Measurements from ENCODE around the gene TTC3.
"Not testable (repeated sequence)": the region's sequence is repeated elsewhere in the genome, so short reads cannot be mapped to it uniquely, and the experiment has no call there.

TTC3 gene, protein sequence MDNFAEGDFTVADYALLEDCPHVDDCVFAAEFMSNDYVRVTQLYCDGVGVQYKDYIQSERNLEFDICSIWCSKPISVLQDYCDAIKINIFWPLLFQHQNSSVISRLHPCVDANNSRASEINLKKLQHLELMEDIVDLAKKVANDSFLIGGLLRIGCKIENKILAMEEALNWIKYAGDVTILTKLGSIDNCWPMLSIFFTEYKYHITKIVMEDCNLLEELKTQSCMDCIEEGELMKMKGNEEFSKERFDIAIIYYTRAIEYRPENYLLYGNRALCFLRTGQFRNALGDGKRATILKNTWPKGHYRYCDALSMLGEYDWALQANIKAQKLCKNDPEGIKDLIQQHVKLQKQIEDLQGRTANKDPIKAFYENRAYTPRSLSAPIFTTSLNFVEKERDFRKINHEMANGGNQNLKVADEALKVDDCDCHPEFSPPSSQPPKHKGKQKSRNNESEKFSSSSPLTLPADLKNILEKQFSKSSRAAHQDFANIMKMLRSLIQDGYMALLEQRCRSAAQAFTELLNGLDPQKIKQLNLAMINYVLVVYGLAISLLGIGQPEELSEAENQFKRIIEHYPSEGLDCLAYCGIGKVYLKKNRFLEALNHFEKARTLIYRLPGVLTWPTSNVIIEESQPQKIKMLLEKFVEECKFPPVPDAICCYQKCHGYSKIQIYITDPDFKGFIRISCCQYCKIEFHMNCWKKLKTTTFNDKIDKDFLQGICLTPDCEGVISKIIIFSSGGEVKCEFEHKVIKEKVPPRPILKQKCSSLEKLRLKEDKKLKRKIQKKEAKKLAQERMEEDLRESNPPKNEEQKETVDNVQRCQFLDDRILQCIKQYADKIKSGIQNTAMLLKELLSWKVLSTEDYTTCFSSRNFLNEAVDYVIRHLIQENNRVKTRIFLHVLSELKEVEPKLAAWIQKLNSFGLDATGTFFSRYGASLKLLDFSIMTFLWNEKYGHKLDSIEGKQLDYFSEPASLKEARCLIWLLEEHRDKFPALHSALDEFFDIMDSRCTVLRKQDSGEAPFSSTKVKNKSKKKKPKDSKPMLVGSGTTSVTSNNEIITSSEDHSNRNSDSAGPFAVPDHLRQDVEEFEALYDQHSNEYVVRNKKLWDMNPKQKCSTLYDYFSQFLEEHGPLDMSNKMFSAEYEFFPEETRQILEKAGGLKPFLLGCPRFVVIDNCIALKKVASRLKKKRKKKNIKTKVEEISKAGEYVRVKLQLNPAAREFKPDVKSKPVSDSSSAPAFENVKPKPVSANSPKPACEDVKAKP (N-terminal part only)

DNA sequence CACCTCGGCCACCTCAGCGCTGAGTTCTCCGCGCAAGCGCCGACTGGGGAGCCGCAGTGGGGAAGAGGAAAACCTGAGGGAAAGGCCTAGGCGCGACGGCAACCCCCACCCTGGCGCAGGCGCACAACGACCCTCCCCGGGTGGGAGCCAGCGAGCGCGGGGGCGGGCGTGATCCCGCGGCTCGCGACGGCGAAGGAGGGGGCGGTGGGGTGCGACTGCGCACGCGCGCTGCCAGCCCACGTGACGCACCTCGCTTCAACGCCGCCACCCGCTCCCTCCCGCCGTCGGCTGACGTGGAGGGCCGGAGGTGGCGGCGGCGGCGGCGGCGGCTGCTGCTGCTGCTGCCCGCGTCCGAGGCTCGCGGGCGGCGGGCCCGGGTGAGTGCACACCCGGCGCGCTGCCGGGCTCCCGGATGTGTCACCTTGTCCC is at the start of gene TTC3, which contains the start of gene PIGP:
Gene TTC3 (plus strand): TSS at position 267 of the 429 bp plus-strand sequence. CDS start 14,004 bp downstream, outside the sequence.
Gene PIGP (minus strand): TSS at position 84 of the 429 bp plus-strand sequence. CDS start 556 bp downstream, outside the sequence.
- DNase-seq = peak; percentile 96

DNA sequence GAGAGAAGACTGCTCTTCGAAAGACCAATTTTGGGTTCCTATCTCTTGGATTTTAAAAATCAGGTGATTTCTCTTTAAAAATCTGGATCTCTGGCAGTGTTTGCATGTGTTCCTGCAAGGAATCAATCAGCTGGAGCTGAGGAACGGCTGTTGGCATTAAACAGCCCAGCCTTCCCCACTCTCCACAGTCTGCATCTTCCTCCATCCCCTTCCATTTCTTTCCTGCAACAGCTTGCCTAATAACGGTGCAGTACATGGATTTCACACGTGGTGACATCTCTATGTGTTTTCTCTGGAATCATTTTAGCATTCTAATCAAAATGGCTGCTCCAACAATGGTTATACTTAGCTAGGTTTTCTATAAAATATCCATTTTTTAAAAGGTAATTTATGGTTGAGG is 46.6 kb upstream of the TTC3 start:
- no peak for DNase-seq

DNA sequence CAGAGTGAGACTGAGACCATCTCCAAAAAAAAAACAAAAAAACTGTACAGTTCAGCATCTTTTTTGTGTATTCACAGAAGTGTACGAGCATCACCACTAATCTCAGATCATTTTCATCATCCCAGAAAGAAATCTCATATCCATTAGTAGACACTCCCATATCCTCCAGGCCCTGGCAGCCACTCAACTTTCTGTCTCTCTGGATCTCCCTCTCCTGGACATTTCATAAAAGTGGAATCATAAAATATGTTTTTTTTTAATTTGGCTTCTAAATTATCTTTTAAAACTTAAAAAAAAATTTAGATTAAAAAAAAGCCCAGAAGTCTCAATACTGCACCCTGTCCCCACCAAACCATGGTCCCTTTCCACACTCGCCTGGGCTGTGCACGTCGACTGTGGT is 44.5 kb upstream of the TTC3 start:
- DNase-seq = no peak

DNA sequence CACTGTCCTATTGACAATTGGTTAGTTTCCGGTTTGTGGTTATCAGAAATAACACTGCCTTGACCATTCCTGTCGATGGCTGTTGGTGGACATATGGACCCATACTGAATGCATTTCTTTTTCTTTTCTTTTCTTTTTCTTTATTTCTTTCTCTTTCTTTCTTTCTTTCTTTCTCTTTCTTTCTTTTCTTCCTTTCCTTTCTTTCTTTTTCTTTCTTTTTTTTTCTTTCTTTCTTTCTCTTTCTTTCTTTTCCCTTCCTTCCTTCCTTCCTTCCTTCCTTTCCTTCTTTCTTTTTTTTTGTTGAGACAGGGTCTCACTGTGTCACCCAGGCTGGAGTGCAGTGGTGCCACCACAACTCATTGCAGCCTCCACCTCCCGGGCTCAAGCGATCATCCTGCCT is 42.2 kb upstream of the TTC3 start:
- DNase-seq = no peak

DNA sequence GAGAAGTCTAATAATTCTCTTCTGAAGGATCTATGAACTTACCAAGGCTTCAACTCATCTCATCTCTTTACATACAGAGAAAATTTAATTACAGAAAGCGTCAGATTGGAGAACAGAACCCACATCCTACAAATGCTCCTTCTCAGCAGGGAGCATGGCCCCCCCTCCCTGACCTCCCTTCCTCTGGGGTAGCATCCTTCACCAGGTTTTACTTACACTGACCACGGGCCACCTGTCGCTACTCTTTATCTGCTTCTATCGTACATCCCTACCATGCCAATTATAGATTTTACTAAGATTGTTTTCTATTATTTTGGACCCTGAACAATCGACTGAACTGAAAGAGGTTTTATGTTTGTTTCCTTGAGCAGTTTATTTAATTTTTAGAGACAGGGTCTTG is 40.8 kb upstream of the TTC3 start:
- no peak for DNase-seq

DNA sequence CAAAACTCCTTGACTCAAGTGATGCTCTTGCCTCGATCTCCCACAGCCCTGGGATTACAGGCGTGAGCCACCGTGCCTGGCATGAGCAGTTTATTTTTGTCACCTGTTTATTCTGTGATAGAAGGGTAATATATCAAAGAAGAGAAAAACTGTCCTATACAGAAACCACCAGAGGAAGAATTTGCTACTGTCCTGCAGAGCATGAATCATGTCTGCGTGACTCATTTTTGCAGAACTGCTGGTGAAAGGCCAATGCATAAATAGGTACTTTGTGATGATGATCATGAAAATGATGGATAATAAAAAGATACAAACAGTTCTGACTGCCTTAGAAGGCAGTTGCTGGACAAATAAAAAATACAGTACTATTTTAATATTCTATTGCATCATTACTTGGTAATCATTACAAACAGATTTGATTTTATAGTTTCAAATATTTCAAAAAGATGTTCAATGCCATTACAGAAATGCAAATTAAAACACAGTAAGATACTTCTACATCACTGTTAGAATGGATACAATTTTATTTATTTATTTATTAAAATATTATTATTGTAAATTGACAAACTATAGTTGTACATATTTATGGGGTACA is 40.1 kb upstream of the TTC3 start:
- DNase-seq = no peak

DNA sequence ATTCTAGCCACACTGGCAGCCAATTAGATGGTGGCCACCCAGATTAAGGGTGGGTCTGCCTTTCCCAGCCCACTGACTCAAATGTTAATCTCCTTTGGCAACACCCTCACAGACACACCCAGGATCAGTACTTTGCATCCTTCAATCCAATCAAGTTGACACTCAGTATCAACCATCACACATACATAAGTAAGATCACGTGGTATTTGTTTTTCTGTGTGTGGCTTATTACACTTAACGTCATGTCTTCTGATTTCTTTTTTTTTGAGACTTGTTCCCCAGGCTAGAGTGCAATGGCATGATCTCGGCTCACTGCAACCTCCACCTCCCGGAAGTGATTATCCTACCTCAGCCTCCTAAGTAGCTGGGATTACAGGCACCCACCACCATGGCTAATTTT is 38.7 kb upstream of the TTC3 start:
- not testable (repeated sequence) for DNase-seq

DNA sequence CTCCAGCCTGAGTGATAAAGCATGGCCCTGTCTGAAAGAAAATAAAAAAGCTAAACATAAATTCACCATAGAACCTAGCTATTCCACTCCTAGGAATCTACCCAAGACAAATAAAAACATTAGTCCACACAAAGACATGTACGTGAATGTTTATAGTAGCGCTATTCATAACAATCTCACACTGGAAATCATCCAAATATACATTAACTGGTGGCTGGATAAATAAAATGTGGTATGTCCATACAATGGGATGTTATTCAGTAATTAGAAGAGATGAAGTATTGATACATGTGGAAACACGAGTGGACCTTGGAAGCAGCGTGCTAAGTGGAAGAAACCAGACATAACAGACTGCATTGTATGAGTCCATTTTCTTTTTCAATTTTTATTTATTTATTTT is 36.9 kb upstream of the TTC3 start:
- DNase-seq = no peak

DNA sequence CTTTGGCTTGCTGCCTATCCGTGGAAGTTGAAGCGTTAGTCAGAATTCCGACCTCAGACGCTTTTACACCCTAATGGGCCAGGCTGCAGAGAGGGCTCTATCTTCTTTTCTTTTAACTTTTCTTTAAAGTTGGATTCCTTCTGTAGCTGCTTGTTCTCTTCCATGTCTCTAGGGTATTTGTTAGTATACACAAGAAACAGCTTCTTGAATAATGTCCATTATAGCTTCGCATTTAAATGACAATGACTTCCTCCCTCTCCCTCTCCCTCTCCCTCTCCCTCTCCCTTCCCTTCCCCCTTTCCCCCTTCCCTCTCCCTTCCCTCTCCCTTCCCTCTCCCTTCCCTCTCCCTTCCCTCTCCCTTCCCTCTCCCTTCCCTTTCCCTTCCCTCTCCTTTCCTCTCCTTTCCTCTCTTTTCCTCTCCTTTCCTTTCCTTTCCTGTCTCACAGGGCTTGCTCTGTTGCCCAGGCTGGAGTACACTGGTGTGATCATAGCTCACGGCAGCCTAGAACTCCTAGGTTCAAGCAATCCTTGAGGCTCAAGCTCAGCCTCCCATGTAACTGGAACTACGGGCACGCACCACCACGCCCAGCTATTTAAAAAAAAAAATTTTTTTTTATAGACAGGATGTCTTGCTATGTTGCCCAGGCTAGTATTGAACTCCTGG is 33.5 kb upstream of the TTC3 start:
- DNase-seq = no peak

DNA sequence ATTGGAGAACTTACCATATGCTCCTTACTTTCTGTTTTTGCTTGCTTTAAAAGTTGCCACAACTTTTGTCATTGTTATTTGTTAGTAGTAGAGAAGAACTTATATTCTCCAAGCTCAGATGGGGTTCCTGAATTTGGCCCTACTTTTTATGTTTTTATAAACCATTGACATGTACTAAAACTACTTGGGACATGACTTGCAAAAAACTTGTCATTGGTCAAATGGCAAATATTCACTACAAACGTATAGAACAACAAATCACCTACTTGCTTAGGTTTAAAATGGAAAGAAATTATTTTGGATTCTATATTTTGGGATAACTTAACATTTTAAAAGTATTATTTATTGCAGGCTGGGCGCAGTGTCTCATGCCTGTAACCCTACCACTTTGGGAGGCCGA is 32.8 kb upstream of the TTC3 start:
- DNase-seq = no peak

DNA sequence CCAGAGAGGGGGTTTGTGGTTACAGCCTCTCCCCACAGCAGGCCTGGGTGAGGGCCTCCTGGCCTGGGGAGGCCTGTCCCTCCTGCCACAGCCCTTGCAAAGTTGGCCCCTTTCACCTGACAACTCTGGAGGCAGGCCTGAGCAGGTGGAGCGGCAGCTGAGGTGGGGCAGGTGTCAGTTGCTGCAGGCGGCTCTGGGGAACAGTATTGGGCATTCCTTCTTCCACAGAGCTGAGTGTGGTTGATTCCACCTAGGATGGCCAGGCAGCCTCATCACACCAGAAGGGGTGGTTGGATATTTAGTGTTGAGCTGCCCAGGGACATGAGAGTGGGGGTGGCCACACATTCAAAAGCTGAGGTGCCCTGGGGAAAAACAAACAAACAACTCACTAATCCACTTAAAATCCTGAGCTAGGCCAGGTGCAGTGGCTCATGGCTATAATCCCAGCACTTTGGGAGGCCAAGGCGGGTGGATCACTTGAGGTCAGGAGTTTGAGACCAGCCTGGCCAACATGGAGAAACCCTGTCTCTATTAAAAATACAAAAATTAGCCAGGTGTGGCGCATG is 31.3 kb upstream of the TTC3 start:
- DNase-seq = no peak

DNA sequence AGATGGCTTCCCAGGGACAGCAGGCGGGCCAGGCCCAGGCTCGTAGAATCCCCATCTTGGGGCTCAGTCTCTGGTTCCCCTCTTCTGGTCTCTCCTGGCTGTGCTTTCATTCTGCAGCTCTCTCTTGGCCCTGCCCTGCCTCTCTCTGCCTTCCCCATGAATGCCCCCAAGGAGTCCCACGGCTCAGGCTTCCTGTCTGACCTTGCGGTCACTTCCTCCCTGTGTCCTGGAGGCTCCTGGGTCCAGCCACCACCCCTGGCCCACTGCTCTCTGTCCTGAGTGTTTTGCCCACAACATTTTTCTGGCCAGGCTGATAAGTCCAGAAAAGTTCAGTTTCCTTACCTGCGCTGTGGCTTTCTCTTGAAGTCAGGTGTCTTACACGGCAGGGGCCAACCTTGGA is 29.2 kb upstream of the TTC3 start:
- no peak for DNase-seq

DNA sequence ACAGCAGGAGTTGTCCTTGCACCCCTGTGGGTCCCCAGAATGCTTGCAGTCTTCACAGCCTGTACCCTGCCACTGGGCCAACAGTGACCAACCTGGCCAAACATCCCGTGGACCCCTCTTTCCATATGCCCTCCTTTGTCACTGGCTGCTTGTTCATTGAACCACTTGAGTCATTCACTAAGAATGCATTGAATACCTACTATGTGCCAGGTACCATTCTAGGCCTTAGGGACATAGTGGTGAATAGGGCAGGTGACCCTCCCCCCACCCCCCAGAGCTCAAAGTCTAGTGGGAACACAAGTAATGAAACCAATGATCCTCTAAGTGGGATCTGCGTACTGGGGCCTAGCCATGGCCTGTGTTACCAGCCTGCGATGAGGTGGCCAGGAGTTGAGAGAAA is 28.4 kb upstream of the TTC3 start:
- DNase-seq = no peak

DNA sequence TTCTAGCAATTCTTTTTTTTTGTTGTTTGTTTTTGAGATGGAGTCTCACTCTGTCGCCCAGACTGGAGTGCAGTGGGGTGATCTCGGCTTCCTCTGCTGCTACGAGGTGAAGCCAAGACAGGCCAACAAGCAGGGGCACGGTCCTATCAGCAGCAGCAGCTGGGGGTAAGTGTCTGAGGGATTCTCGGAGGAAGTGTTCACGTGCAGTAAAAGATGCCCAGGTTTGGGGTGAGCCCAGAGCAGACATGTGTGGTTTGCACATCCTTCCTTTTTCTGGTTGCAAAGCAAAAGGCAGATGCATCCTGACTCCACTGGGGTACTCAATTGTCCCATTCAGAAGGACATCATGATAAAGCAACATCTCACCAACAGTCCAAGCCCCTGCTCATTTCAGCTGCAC is 27.9 kb upstream of the TTC3 start:
- DNase-seq = peak; percentile 22

DNA sequence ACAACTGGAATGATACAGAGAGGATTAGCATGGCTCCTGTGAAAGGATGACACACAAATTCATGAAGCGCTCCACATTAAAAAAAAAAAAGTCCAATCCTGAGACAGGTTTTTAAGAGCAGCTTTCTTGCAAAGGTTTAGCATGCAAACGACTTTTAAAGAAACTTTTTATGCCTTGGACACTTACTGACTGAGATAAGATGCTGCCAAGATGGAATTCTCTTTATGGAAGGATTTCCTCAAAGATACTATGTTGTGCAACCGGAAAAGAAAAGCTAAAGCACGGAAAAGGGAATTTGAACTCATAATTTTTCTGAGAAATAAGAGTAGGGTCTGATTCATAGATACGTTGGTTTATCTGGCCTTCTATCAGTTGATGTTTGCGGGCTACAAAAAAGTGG is 27.5 kb upstream of the TTC3 start:
- DNase-seq = no peak

DNA sequence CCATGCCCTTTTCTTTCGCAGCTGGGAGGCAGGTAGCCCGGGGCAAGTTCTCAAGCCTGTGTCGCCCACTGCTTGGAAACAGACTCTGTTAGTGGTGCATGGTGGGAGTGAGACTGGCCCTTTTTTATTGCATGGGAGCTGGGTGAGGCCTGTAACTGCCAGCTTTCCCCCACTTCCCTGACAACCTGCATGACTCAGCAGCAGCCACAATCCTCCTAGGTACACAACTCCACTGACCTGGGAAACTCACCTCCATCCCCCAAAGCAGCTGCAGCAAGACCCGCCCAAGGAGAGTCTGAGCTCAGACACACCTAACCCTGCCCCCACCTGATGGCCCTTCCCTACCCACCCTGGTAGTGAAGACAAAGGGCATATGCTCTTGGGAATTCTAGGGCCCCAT is 26.0 kb upstream of the TTC3 start:
- no peak for DNase-seq

DNA sequence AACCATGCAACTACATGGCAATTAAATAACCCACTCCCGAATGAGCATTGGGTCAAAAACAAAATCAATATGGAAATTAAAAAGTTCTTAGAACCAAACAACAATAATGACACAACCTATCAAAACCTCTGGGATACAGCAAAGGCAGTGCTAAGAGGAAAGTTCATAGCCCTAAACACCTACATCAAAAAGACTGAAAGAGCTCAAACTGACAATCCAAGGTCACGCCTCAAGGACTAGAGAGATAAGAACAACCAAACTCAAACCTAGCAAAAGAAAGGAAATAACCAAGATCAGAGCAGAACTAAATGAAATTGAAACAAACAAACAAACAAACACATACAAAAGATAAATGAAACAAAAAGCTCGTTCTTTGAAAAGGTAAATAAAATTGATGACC is 23.3 kb upstream of the TTC3 start:
- not testable (repeated sequence) for DNase-seq

DNA sequence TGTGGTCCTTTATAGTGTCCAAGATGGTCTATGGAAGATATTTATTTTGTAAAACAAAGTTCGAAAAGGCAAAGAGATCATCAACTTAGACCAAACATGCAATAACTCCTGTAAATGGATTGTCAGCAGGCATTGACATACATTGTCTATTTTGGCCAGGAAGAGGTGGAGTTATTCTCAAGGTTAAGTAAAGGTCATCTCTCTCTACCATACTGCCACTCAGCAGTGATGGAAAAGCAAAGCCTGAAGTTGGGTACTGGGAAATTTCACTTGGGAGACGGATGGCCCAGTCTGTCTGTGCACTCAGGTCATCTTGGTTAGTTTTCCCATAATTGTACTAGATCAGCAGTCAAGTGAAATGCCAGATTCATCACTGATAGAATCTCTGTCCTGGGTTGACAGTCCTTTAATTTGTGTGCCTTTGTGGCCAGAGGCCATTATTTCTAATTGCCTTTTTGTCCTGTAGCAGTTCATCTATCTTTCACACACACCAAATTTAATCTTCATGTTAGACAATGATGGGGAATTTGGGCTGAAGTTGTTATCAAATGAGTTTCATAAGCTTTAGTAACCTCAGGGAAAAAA is 17.7 kb upstream of the TTC3 start:
- DNase-seq = no peak

DNA sequence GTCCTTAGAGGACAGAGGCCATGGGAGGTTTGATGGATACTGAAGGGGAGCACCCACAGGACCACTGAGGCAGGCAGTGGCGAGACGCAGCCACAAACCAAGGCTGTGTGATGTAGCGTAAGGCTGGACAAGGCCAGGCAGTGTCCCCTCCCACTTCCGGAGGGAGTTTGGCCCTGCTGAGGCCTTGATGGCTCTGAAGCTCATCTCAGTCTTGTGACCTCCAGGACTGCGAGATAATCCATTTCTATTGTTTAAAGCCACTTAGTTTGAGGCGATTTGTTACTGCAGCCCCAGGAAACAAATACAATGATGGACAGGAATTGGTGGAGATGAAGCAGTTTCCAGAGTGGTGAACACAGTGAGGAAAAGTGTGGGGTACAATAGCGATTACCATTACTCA is 15.4 kb upstream of the TTC3 start:
- no peak for DNase-seq

DNA sequence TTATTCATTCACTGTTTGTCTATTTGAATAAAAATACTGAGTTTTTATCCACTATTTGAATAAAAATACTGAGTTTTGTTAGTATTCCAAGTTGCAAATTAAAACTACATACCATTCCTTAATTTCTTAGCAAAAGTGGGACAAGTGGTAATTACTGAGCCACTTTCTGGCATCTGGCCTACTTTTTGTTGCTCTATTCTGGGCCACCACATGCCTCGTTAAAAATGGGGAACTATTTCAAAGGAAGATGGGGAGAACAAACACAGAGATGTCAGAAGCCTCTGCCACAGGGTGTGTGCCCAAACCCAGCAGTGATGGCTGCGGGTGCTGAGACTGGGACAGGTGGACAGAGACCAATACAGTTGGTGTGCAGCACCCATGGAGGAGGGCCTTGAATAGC is 14.8 kb upstream of the TTC3 start:
- no peak for DNase-seq

DNA sequence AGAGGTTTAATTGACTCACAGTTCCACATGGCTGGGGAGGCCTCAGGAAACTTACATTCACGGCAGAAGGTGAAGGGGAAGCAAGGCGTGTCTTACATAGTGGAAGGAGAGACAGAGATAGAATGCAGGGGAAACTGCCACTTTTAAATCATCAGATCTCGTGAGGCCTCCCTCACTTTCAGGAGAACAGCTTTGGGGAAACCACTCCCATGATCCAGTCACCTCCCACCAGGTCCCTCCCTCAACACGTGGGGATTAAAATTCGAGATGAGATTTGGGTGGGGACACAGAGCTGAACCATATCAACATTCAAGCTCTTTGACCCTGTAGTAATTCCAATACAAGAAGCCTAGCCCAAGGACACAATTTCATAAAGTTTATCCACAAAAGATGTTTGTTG is 13.9 kb upstream of the TTC3 start:
- DNase-seq = no peak

Measured in CD4-positive, alpha-beta T cell treated with Interleukin-6 for 4 hours (primary cell).